Gastroesophageal sphincter (tissue), 3 donors: ENCODE results near the gene SLC9A7.

ENCODE experiments used
- POLR2A ChIP-seq, 2 donors: fragments of 450-650 bp; IDR thresholded peaks; one replicate each; pipeline ENCODE4 v1.6.1; 2017; ENCODE audit warnings: antibody characterized with exemption in 2 of 2, mild to moderate bottlenecking in 2 of 2, moderate library complexity in 1 of 2
- TF ChIP-seq, protein P1 (sequence below), 4 experiments: fragments of 200-600 bp in 2 of 4; fragments of 450-650 bp in 2 of 4; sonication (generic) in 1 of 4; IDR thresholded peaks; one replicate each; pipeline ENCODE4 v1.5.1; 2017 to 2019; ENCODE audit warnings: antibody characterized with exemption in 4 of 4, mild to moderate bottlenecking in 2 of 4, moderate library complexity in 2 of 4

GRCh38 chrX:46737462-46737861 is 21.5 kb downstream of the SLC9A7 start:
- TF ChIP-seq, protein P1, sequence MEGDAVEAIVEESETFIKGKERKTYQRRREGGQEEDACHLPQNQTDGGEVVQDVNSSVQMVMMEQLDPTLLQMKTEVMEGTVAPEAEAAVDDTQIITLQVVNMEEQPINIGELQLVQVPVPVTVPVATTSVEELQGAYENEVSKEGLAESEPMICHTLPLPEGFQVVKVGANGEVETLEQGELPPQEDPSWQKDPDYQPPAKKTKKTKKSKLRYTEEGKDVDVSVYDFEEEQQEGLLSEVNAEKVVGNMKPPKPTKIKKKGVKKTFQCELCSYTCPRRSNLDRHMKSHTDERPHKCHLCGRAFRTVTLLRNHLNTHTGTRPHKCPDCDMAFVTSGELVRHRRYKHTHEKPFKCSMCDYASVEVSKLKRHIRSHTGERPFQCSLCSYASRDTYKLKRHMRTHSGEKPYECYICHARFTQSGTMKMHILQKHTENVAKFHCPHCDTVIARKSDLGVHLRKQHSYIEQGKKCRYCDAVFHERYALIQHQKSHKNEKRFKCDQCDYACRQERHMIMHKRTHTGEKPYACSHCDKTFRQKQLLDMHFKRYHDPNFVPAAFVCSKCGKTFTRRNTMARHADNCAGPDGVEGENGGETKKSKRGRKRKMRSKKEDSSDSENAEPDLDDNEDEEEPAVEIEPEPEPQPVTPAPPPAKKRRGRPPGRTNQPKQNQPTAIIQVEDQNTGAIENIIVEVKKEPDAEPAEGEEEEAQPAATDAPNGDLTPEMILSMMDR (IDR thresholded peaks at IDR 0.05): no peak
- no peak for TF ChIP-seq POLR2A (IDR thresholded peaks at IDR 0.05)
